Retinal pigment epithelial cell (primary cell): ENCODE results near the gene SMAD6.

Experiments
- DNase-seq: peaks from one replicate; pipeline ENCODE4 v3.0.0-alpha.2; 2010; ENCODE audit warnings: low read depth
- H3K4me3 ChIP-seq: 2 replicates; pipeline ENCODE4 v1.5.1; 2011; ENCODE audit warnings: mild to moderate bottlenecking, low read length, control low read depth, moderate library complexity
- TF ChIP-seq, protein P1 (sequence below): conservative IDR thresholded peaks from 2 replicates; pipeline ENCODE4 v1.5.1; 2011; ENCODE audit warnings: low read depth, low read length, control low read depth, inconsistent platforms

Gene SMAD6

DNA sequence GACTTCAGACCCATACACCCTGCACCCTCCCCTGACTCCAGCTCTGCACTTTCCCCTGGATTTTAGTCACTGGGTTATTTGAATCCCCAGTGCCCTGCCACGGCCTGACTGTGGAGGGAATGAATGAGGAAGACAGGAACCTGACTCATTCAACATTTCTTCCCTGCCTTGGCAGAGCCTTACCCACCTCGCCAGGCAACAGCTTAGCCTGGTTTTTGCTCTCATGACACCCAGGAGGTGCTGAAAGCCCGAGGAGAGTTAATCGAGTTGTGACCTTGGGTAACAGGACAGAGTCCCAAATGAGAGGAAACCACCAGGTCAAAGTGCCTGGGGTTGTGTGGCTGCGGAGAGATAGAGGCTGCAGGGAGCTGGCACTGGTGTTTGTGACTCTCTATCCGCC is 128.3 kb downstream of the SMAD6 start:
- no peak overlapping the region for H3K4me3 ChIP-seq
- TF ChIP-seq, protein P1, sequence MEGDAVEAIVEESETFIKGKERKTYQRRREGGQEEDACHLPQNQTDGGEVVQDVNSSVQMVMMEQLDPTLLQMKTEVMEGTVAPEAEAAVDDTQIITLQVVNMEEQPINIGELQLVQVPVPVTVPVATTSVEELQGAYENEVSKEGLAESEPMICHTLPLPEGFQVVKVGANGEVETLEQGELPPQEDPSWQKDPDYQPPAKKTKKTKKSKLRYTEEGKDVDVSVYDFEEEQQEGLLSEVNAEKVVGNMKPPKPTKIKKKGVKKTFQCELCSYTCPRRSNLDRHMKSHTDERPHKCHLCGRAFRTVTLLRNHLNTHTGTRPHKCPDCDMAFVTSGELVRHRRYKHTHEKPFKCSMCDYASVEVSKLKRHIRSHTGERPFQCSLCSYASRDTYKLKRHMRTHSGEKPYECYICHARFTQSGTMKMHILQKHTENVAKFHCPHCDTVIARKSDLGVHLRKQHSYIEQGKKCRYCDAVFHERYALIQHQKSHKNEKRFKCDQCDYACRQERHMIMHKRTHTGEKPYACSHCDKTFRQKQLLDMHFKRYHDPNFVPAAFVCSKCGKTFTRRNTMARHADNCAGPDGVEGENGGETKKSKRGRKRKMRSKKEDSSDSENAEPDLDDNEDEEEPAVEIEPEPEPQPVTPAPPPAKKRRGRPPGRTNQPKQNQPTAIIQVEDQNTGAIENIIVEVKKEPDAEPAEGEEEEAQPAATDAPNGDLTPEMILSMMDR = no peak
- peak; percentile 79 for DNase-seq

DNA sequence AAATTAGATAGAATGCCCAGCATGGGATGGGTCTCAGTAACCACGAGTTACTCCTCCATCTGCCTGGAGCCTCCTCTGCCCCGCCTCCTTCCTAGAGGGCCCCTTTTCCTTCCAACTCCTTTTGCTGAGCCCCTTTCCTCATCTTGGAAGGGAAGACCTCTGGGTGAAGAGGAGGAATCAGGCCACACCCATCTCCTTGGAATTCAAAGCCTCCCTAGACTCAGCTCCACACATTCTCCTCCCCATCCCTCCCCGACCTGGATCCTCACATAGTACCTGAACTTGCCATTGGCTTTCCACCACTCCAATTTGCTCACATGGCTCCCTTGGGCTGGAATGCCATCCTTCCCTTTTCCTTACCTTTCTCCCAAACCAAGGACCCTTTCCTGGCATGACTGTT is 128.8 kb downstream of the SMAD6 start:
- H3K4me3 ChIP-seq = no peak overlapping the region
- TF ChIP-seq, protein P1 = no peak
- no peak for DNase-seq

DNA sequence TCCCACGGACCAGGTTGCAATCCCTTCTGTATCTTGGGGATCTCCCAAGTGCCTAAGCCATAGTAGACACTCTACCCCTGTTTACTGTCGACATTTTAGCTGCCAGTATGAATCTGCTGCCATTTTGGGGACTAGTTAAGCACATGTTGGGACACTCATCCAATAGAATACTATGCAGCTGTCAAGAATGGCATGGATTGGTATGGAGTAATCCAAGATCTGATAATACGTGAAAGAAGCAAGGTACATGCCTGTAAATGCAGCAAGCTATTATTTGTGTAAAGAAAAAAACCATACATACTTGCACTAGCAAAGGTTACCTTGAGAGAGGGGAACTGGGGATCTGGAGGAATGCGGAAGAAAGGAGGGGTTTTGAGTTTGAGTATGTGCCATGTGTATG is 129.3 kb downstream of the SMAD6 start:
- DNase-seq = no peak
- TF ChIP-seq, protein P1 = no peak
- H3K4me3 ChIP-seq = no peak overlapping the region

DNA sequence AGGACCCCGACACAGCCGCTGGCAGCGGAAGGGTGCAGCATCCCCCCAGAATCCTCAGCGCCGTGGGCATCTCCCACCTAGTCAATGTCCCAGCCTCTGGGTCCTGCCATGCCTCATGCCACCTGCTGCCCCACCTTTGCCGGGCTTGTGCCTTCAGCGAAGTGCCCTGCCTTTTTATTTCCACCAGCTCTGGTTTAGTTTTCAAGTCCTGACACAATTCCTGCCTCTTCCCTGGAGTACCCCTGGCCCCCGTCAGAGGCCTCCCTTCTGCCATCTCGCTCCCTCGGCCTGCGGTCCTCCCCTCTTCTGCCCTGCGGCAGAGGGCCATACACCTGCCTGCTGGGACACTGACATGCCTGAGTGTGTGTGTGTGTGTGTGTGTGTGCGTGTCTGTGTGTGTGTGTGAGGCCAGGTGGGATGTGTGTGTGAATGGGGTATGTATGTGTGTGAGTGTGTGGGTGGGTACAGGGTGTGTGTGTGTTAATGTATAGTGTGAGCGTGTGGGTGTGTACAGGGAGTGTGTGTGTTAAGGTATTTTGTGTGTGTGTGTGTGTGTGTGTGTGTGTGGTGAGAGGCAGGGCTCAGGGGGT is 129.9 kb downstream of the SMAD6 start:
- H3K4me3 ChIP-seq = no peak overlapping the region
- TF ChIP-seq, protein P1 = no peak
- no peak for DNase-seq
